Activated T-cell treated with anti-CD3 and anti-CD28 coated beads for 48 hours (primary cell): ENCODE data around the gene IQCN.
A peak's percentile ranks its signal among the peaks of the same experiment; 100 is the strongest.

Experiments
- DNase-seq: peaks from one replicate; pipeline ENCODE4 v3.0.0-alpha.2; 2020; ENCODE audit warnings: low read depth

IQCN gene, protein sequence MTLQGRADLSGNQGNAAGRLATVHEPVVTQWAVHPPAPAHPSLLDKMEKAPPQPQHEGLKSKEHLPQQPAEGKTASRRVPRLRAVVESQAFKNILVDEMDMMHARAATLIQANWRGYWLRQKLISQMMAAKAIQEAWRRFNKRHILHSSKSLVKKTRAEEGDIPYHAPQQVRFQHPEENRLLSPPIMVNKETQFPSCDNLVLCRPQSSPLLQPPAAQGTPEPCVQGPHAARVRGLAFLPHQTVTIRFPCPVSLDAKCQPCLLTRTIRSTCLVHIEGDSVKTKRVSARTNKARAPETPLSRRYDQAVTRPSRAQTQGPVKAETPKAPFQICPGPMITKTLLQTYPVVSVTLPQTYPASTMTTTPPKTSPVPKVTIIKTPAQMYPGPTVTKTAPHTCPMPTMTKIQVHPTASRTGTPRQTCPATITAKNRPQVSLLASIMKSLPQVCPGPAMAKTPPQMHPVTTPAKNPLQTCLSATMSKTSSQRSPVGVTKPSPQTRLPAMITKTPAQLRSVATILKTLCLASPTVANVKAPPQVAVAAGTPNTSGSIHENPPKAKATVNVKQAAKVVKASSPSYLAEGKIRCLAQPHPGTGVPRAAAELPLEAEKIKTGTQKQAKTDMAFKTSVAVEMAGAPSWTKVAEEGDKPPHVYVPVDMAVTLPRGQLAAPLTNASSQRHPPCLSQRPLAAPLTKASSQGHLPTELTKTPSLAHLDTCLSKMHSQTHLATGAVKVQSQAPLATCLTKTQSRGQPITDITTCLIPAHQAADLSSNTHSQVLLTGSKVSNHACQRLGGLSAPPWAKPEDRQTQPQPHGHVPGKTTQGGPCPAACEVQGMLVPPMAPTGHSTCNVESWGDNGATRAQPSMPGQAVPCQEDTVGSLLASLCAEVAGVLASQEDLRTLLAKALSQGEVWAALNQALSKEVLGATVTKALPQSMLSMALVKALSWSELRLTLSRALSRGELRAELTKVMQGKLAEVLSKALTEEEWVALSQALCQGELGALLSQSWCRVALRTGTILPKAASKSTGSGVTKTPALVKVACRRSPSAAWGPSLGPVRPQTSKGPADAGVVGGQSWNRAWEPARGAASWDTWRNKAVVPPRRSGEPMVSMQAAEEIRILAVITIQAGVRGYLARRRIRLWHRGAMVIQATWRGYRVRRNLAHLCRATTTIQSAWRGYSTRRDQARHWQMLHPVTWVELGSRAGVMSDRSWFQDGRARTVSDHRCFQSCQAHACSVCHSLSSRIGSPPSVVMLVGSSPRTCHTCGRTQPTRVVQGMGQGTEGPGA (N-terminal part only)

DNA sequence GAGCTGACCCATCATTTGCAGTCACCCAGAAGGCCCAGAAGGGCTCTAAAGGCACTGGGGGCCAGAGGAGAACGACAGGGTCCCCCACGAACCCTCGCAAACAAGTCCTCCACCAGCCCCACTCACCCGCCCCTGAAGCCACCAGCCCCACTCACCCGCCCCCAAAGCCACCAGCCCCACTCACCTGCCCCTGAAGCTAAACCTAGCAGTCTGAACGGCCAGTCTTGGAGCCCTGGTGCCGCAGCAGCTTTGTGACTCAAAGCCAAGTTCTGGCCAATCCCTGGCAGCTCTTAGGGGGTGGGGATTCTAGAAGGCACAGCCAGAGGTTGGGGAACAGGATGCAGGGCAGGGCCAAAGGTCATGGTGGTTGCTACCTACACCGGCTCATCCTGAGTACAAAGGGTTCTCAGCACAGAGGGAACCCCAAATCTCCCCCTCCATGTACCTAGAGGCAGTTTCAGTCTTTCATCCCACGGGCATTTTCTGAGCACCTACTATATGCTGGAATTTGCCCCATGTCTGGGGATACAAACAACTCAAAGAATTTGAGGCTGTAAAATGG lies at the start of gene IQCN:
Gene IQCN (minus strand): TSS at position 234 of the 562 bp plus-strand sequence. CDS start 4,974 bp downstream, outside the sequence.
- DNase-seq, result no peak

DNA sequence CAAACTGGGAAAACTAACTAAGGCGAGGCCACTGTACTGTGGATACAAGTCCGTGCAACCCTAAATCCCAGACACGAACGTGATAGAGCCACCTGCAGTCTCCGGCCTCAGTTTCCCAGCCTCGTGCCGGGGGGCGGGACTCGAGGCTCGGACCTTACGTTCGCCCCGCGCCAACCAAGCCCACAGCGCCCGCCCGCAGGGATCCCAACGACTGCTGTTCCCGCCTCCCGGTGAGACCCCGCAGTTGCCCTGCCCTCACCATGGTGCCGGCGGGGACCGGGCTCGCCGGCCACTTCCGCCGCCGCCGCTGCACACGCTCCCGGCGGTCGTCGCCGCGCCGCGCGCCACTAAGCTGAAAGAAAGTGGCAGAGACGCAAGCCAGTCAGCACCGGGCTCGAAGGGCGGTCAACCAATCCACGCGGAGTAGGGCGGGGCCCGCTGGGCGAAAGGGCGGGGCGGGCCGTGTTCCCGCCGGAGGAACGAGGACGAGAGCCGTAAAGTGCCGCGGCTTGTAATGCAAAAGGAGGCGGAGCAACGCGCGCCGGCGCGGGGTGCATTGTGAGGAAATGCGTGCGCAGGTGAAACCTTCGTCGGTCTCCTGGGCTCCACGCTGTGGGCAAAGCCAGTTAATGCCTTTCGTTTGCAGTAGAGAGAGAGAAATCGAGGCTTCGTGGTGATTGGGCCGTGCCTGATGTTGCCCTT lies 48.7 kb upstream of the IQCN start, which contains the start of gene LSM4:
Gene LSM4 (minus strand): TSS at position 318 of the 702 bp plus-strand sequence. CDS start 56 bp downstream, at position 262.
- peak; percentile 100 for DNase-seq

DNA sequence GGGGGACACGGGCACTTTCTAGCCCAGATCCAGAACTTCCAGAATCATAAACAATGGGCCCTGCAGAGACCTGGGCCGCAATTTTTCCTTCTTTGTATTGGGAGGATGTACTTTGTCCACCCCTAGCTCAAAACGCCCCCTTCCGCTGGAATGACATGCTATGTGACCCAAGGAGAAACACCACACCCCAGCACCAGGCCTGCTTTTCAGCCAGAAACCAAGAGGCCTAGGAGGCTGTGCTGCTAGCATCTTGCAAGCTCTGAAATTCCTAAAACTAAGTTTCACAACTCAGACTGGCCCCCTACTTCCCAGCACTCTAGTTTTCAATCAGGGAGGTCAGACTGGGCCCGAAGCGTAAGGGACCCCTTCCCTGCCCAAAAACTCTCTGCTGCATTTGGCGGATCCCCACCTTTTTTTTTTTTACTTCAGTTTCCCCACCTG lies 48.1 kb upstream of the IQCN start:
- no peak for DNase-seq

DNA sequence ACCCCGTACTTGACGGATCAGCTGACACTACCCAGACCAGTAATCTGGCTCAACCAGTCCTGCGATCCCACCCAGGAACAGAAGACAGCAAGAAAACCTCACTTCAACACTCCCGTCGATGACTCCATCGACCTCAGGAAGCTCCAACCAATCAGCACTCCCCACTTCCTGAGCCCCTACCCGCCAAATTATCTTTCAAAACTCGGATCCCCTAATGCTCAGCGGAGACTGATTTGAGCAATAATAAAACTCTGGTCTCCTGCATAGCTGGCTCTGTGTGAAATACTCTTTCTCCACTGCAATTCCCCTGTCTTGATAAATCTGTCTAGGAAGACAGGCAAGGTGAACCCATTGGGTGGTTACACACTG lies 47.5 kb upstream of the IQCN start:
- DNase-seq, result no peak

DNA sequence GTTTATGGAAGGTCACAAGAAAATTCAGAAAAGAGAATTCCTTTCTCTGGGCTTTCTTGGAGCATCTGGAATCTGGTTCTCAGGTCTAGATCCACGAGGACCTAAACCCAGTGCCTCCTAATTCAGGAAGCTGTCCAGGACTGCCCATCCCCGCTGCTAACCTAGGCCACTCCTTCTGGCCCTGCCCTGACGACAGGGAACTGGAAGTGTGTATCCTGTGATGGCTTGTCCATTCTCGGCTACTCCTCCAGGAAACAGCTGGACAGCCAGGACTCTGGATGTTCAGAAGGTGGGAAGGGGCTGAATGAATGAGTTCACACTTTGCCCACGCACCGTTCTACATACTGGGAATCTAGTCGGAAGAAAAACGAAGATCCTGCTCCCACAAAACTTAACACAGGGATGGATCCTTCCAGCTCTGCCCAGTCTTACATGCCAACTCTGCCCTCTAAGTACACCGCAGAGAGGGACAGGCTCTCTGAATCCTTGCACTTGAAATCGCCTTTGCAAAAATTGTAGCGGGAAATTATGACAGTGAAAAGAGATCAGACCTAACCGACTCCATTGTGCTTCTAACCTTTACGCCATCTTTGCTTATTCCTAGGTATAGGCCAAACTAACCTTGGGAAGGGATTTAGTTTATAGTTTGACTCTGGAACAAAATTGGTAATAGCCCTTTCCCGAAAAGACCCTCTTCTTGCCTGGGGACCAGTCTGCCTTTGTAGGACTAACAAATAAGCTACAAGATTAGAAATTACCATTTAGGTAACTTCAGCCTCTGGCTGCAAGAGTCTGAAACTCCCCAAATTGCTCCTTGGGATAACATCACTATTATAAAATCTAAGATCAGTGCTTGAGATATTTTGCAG lies 46.8 kb upstream of the IQCN start:
- DNase-seq, result no peak

DNA sequence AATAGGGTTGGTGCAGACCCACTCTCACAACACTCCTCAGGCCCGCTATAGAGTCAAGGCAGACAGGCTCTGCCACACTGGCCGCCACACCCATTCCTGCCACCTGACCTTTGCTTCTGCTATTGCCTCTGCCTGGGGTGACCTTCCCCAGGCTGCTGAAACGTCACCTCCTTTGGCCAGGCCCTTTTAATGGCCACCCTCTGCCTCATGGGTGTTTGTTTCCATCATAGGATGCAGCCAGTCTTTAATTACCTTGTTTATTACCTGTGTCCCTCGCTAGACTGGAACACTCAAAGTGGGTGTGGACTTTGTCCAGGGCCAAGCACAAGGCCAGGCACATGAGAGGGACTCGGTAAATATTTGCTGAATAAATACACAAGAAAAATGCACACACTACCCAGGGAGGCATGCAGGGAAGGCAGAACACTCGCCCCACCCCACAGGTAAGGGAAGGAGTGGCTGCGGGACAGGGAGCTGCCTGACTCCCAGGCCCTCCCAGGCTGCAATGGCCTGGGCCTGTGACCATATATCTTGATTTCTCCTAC lies 45.4 kb upstream of the IQCN start:
- DNase-seq, result no peak

DNA sequence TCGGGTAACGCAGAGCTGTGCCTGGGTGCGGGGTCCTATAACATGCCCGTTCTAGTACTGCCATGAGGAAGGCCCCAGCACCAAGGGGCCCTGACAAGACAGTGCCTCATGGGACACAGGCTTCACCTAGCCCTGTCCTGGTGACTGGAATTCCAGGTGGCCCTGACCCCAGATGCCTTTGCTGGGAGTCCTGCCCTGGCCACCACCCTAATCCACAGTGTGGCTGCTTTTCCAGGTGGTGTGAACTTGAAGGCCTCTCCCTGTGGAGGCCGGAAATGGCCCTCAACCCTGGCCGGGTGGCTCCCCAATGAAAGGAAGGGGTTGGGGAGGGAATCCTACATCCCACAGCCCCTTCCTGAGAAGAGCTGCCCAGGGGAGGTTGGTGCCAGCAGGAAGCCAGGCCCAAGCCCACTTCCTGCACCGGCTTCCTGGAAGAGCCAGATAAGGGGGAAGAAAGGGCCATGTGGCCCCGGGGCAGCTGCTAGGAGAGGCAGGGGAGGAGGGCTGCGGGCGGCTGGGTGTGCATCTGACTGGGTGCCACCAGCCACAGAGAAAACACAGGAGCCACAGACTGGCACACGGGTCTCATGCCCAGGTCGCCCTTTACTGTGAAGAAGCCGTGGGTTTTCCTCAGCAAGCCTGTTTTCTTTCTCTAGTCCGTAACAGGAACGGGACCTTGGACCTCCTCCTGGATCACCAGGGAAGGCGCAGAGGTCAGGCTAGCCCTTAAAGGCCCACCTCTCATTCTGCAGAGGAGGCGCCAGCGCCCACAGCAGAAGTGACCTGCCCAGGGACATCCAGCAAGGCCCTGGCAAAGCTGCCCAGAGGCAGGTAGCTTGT lies 43.9 kb upstream of the IQCN start:
- DNase-seq, result no peak

DNA sequence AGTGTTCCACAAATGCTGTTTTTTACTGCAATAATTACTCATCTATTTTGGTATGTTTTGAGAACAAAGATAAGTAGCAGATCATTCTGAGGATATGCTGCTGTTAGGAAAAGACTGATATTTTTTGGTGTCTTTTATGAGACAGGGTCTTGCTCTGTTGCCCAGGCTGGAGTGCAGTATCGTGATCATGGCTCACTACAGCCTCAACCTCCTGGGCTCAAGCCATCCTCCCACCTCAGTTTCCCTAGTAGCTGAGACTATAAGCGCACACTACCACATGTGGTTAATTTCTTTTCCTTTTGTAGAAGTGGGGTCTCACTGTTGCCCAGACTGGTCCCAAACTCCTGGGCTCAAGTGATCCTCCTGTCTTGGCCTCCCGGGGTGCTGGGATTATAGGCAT lies 39.1 kb upstream of the IQCN start:
- no peak for DNase-seq

DNA sequence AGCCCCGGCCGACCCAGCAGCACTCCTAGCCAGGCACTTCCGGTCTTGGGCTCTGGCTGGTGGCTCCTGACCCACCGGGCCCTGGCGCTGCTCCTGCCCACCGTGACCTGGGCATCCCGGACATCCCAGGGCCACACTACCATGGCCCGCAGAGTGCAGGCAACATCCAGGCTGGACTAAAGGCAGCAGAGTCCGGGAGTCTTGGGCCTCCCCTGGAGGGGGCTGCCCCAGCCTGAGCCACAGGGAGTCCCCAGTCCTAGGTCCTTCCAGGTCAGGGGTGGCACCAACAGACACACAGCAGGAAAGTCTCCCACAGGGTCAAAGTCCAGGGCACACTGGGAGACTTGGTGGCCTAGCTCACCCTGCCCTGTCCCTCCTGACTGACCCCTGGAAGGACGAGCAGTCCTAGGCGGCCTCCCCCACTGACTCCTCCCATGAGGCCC lies 37.9 kb upstream of the IQCN start:
- DNase-seq, result no peak

DNA sequence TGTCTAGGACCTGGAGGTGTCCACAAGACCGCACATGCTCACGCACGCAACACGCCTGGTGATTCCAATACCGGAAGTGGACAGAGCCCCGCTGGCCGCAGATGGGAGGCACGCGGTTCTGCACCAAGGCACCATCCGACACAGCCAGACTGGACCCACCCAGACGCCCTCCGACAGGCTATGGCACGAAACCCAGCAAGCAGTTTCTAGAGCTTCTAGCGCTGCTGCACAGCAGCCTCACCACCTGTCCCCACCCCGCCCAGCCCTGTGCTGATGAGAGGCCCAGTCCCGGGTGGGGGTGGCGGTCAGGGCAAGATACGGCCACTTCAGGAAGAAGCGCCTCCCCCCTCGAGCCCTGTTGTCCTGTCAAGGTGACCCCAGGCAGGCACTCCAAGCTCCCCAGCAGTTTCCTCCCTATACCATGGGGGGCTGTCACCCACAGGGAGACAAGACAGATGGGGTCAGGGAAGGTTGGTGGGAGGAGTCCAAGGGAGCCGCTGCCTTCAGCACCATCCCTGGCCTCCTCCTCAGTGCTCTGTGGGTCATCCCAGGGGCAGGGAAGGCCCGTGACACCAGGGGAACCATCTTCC lies 37.3 kb upstream of the IQCN start:
- DNase-seq, result no peak

DNA sequence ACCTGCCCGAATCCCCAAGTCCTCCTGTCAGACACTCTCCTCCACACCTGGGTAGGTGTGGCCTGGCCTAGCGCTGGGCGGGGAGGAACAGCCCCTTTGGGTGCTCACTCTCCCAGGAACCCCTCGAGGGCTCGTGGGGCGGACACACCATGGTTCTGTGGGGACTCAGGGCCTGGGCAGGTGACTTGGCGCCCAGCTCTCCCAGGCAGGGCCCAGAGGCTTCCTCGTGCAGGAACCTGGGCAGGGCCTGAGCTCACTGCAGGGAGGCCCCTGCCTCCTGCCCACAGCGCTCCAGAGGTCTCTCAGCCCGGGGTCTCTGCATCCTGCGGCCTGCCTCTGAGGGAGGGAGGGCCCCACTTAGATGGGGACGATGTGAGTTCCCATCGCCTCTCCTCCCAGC lies 36.7 kb upstream of the IQCN start:
- no peak for DNase-seq

DNA sequence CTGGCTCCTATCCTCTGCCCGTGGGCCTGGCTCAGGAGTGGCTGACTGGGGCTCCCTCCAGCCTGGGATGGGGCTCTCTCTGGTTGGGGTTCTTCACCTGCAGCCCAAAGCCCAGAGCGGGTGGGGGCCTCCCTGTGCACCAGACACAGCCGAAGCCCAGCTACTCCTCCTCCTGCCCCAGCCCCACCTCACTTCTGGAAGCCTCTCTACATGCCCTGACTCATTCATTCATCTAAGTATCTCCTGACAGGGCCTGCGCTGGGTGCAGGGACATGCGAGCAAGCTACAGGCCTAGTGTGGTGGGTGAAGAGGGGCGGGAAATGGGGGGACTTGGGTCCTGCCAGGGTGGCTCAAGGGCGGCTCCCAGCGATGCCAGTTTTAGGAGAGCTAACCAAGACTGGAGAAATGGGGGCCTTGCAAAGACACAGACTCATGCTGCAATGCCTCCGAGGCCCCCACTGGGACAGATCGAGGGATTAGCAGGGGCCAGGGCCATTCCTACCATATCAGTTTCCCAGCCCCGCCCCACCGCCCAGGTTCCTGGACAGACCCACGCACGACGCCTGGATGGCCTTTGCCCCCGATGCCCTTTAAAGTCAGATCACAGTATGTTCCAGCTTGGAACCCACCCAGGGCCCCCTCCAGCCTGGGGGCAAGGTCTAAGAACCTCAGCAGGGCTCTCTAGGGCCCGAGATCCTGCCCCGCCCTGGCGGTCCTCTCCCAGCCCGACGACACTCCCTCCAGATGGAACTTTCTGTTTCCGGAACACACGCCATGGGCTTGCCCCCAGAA lies 36.1 kb upstream of the IQCN start:
- DNase-seq, result no peak

DNA sequence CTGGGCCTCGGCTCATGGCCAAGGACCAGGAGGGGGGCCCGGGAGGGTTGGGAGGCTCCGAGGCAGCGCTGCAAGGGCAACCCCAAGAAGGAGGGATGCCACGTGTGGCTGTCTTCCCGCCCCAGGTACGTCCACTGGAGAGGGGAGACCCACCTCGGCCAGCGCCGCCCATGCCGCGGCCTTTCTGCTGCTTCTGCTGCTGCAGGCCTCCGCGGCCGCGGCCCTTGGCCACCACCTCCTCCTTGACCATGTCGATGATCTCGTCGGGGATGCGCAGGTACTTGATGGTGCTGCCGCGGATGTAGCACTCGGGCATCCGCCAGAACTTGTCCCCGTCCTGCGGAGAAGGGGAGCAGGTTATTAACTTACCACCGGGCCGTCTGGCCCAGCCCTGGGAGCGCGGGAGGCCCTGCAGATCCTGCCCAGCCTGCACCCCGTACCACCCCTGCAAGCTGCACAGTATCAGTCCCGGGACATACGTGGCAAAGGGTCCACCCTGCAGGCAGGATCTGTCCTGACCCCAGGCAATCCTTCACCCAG lies 35.3 kb upstream of the IQCN start:
- DNase-seq, result no peak

DNA sequence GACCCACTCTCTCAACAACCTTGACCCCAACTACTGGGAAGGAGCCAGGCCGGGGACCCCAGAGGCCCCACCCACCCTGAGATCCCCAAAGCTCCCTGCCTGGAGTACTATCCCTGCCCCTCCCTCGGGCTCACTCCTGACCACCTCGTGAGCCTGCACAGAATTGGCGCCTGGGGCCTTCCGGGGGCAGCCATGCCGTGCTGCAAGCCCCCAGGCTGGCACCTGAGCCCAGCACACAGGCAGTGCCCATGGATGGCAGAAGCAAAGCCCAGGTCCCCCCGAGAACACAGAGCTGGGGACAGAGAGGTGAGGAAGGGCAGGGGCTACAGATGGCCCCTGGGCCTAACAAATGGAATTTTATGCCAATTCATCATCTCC lies 34.7 kb upstream of the IQCN start:
- no peak for DNase-seq

DNA sequence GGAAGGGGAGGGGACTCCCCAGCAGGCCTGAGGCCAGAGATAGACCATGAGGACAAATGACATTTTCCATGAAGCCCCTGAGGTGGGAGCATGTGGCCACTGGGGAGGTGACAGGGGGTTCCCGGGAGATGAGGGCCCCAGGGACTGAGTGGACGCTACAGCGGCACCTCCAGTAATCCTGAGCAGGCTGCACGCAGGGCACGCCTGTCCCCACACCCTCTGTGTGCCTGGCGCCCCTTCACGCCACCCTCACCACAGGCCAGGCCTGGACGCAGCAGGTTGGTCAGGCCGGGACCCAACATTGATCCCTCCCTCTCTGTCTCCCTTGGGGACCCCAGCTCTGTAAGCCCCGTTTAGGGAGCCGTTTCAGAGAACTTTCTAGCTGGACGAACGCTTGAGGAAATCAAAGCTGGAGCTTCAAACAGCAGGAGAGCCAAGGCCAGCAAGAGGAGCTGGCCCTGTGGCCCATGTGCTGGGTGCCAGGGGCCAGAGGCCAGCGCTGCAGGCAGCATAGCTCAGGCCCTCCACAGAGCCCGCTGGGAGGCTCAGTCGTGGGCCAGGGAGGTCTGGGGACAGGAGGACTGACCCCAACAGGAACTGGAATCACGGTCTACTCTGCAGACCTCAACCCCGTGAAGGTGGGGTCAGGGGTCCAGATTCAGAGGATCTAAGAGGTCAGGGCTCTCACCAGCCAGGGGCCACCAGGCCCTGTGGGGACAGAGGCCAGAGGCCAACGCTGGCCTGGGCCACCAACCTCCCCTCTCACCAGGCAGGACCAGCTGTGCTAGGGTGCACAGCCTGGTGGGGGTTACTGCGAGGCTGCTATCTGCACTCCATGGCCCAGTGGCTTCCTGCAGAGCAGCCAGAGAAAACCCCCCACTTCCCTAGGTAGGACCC lies 34.0 kb upstream of the IQCN start:
- no peak for DNase-seq

DNA sequence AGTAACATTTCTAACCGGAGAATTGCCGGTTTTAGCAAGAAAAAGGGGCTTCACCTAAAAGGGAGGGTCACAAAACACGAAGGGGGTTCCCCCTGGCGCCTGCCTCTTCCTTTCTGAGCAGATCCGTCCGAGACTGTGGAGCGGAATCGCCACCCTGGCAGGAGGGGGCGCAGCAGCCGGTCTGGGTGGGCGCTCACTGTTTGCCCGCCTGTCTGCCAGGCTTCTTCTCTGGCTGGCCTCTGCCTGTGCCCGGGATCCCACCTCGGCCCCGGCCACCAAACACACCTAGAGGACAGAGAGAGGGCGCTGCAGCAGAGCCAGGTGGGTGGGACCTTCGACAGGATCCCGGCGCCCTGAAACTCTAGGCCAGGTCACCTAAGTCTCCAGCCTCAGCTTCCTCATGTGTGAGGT lies 33.0 kb upstream of the IQCN start:
- no peak for DNase-seq
